NCI-H345 treated with DMSO at 0.1 percent for 48 hours (cell line): ENCODE data around the gene PAX2.

Experiments
- DNase-seq: peaks from one replicate; lab custom pipeline; 2025; ENCODE audit not compliant: unreplicated experiment; lab: John Stamatoyannopoulos, UW

PAX2 gene

DNA sequence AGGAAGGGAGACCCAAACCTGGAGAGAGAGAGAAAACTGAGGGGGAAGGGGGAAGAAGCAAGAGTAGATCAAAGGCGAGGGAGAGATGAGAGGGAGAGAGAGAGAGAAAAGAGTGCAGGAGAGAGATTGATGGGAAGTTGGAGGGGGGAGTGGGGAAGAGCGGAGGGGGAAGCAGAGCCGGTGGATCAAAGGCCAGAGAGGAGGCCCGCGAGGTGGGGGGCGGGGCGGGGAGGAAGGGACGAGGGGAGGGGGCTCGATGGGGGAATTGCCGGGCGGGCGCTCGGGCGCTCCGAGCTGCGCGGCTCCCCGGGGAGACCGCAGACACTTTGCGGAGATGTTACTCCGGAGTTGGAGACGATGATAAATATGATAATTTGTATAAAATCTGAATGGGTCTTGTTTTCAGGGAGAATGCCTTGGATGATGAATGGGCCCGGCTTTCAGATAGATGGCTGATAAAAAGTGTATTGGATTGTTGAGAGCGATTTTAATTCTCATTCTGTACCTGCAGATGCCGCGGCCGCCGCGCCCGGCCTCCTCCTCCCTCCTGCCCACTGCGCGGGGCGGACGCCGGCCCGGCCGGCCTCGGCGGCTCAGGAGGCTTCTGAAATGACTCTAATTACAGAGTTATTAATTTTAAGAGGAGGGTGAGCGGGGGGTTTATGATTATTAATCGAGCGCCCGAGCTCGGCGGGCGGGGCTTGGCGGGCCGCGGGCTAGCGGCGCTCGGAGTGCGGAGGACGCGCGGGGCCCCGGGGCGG lies 21.4 kb upstream of the PAX2 start:
- no peak for DNase-seq

DNA sequence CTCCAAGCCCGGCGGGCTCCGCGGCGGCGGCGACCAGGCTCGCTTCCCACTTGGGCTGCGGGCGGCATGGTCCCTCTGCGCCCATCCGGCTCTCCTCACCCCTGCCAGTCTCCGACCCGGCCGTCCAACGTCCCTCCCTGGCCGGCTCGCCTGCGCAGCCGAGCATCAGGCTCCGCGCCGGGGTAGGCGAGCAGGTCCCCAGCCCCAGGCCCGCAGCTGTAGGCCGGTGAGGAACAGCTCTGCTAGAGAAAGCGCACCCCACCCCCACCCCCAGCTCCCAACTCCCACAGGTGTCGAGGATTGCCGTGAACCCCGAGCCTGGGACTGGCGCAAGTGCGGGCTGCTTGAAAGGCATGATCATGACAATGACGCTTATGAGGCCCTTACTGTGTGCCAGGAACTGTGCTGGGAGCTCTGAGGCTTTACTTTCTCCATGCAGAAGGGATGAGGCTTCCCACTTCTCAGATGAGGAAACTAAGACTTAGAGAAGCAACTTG lies 20.8 kb upstream of the PAX2 start:
- no peak for DNase-seq

- DNase-seq, result no peak
Observed at GRCh38 chr10:100725071-100725471, 20.3 kb upstream of the PAX2 start.

- DNase-seq, result no peak
Observed at GRCh38 chr10:100725869-100726426, 19.4 kb upstream of the PAX2 start.

DNA sequence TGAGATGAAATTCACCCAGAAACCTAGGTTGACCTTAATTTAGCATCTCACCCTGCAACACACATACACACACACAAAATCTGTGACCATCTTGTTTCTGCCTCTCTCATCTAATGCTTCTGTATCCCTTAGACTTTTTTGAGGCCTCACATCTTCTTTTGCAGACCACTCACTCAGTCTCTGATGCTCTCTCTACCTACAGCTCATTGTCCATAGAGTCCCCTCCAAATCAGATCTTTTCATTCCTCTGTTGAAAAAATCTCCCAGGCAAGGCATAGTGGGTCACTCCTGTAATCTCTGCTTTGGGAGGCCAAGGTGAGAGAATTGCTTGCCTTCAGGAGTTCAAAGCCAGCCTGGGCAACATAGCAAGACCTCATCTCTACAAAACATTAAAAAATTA lies 17.6 kb upstream of the PAX2 start:
- DNase-seq, result no peak

DNA sequence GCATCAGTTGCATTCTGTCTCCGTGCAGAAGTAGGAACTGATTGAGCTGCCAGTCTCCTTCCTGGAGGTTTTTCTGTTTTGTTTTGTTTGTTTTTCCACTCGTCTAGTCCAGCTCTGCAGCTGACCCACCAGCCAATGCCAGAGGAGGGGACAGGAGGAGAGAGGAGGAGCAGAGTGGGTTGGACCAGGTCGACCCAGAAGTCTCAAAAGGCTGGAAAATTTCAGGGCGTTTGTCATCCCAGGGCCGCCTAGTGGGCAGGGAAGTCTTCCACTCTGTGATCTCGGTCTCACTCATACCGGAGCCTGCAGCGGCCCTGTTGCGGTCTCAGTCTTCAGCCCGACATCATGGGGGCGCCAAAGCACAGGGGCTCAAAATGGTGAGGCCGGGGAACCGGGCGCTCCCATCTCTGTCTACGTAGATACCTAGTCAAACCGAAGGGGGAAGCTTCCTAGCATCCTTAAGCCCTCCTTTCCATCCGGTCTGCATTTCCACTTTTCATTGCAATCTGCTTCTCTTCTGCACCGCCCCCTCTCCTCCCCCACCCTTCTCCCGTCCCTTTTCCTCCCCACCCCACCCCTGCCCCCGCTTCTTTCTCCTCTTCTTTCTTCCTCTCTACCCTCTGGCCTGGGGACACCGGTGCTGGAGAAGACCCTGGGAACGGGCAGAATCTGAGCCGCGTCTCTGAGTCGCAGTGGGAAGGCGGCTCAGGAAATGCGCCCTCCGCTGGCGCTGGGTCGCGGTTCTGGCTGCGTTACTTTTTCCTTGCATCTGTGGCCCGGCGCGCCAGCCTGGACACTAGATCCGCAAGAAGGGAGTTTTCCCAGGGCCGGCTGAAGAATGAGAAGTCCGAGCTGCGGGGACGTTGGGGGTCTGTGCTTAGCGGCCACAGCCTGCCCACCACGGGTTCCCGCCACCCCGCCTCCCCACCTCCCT lies 16.2 kb upstream of the PAX2 start:
- DNase-seq, result no peak

- no peak for DNase-seq
Observed at GRCh38 chr10:100729862-100730724, 15.3 kb upstream of the PAX2 start.

DNA sequence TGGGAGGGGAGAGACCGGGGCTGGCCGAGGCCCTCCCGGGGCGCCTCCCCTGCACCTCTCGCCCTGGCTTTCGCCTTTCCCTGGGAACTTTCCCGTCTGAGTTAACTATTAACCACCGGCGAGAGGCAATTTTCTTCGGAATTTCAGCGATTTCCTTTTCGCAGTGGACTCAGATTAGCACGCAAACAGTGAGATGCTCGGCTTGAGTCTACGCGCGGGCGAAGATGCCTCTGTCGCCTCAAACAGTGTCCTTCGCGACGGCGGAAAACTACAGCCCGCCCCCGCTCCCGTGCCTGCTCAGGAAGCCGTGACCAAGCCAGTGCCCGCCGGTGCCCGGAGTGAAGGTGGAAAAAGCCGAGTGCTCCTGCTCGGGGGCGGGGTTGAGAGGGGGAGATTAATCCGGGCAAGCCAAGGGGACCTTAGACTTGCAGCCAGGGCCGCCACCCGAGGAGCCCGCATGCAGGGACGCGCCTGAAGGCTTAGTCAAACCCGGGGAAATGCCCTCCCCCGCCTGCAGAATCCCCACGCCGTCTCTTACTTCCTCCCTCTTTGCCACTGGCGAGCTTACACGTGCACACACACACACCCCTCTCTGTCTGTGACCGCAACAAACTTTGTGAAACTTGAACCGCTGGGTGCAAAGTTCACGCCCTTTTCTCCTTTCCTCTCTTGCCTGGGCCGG lies 14.5 kb upstream of the PAX2 start:
- no peak for DNase-seq

GRCh38 chr10:100731407-100732240 lies 13.8 kb upstream of the PAX2 start:
- DNase-seq, result no peak

DNA sequence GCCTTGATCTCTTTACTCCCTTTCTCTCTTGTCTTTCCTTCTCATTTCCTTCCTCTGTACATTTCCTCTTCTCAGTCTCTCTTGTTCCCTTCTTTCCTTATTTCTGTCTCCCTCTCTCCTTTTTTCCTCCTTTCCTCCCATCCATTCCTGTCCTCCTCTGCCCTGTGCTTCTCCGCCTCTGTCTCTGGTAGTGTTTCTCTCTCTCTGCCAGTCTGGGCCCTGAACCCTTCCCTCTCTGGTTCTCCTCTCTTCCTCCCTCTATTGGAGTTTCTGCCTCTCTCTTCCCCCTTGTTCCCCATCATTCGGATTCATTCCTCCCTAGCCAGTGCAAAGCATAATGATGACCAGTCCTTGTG lies 13.2 kb upstream of the PAX2 start:
- no peak for DNase-seq

DNA sequence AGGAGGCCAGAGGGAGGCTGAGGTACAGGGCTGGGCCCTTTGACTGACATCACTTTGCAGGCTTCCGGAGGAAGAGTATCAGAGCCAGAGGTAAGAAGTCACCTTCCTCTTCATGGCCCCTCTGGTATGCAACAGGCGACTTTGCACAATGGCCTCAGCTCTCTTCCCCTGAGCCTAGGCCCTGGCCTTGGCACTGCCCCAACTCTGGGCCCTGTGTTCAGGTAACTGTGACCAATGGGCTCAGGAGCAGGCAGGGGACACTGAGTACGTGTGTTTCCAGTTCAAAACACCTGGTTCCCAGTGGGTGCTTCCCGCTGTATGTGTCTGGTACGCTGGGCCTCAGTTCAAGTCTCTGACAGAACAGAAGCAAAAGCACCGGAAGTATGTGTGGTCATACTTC lies 12.1 kb upstream of the PAX2 start:
- DNase-seq, result no peak

GRCh38 chr10:100734295-100735086 lies 10.9 kb upstream of the PAX2 start:
- DNase-seq, result no peak

GRCh38 chr10:100735087-100735336 lies 10.4 kb upstream of the PAX2 start:
- DNase-seq, result no peak

DNA sequence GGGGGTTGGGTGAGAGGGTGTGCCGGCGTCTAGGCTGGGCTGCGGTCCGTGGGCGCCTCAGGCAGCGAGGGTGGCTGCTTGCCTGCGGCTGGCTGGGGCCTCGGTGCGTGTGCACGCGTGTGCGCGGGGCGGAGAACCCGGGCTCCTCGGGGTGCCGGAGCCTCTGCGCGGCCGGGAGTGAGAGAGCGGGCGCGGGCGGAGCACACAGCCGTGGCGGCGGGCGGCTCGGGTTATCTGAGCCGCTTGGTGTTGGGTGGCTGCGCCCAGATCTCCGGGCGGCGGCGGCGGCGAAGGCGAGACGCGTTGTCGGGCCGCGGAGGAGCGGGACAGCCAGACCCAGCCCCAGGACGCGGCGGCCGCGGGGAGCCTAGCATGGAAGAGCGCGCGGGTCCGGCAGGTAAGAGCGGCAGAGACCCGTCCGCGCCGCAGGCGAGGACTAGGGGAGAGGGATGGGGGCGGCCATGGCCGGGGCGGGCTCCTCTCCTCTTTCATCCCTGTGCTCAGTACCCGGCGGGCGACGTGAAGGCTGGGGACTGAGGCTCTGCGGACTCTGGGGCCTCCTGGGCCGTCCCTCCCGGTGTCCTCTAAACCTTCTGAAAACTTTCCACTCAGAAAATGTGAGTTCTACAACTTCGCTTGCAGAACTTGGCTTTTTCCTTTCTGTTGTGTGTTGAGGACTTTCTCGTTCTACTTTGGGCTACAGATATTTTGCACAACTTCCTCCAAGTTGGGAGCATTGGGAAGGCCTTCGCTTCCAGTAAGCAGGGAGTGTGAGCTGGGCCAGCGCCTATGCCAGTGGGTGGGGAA lies 9.8 kb upstream of the PAX2 start:
- no peak for DNase-seq

DNA sequence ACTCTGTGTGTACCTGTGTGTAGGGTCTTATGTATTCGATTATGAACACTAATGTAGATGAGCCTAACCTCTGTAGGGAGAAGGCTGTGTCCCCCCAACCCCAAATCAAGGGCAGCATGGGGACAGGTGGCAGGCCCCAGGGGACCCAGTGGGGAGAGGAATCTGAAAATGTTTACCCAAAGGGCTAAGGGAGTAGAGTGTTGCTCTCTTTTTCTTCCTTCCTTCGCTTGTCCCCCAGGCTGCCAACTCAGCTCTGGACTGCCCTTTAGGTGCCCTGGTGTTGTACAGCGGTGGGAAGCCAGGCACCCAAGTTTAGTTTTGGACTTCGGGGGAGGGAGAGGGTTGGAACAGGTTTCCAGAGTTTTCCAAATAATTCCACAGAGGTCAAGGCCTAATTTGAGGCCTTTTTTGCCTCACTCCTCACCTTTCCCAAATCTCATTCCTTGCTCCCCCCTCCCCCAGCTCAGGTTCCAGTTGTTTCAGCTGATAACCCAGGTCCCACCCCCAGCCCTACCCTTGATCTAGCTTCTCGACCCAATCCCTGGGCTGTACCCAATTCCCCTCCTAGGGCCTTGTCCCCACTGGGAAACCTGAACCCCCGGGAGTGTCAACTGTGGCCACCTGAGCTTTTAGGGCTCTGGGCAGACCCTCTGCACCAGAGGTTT lies 9.1 kb upstream of the PAX2 start:
- no peak for DNase-seq

DNA sequence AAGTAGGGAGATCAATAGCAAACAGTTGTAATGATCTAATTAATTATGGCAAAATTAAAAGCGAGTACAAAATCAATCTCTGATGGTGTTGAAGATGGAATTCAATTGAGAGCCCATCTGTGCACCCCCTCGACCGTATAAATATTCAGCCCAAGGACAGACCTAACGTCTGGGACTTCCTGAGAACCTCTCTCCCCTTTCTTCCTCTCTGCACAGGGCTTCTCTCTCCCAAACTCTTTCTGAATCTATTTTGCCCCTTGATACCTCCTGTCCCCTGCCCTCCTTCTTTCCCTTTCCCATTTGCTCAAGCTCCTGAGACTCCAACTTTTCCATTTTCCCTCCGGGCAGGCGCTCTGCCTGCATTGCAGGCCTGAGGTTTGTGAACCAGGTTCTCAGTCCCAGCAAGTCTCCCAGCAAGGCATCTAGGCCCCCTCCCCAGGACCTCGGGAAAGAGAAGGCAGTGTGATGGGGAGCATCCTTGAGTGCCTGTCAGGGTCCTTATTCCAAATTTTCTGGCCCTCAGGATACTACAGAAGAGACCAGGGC lies 8.5 kb upstream of the PAX2 start:
- no peak for DNase-seq

DNA sequence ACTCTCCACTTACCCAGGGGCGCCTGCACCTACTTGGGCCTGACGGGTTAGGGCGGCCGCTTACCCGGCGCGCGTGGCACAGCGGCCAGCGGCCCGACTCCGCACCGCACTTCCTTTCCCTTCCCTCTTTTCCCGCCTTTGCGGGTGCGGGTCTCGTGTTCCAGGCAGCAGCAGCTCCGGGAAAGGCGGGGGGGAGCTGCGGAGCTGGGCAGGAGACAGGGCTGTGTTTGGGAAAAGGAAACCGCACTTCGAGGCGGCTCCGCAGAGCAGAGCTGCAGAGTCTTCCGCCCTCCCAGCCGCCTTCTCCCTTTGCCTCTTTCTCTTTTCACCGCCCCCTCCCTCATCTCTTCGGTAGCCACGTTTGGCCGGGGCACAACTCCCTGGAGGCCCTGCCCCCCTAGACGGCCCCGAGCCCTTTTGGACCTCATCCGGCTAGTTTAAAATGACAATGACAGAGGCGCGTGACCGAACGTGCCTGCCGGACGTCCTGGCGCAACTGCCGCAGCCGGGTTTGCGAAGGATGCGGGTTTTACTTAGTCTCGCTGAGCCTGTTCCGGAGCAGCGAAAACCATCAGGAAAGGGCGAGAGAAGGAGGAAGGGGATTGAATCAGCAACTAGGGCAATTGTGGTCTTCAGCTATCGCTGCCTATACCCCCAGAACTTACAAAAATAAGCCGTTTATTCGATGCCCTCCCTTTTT lies 7.9 kb upstream of the PAX2 start:
- no peak for DNase-seq
